Right lobe of liver (tissue), 6 donors: Measurements from ENCODE around the gene GRK4. TPM values are rescaled to one million over a fixed set of nuclear protein-coding genes. Genes with fewer than 3 reads are reported as not detected.
"Not testable (repeated sequence)": the region's sequence is repeated elsewhere in the genome, so short reads cannot be mapped to it uniquely, and the experiment has no call there.

Source experiments
- ATAC-seq, 4 donors: fragments of 200-7000 bp; cut with Tn5 transposase; one replicate each; pipeline ENCODE4 v1.9.1; 2020; ENCODE audit warnings: mild to moderate bottlenecking in 4 of 4, moderate library complexity in 4 of 4
- DNase-seq, 3 donors: peaks; one replicate each; pipeline ENCODE4 v3.0.0-alpha.2; 2020
- H3K27ac ChIP-seq, 3 donors: fragments of 200-600 bp; one replicate each; pipeline ENCODE4 v1.8.0; 2022
- H3K27me3 ChIP-seq, 2 donors: fragments of 200-600 bp; one replicate each; pipeline ENCODE4 v1.8.0; 2022
- H3K36me3 ChIP-seq, 4 donors: fragments of 200-600 bp; sonication (generic) in 1 of 4; one replicate each; pipeline versions ENCODE4 v1.5.1 to v1.8.0; 2017 to 2022; ENCODE audit warnings: control low read depth in 1 of 4
- H3K4me1 ChIP-seq, 4 donors: fragments of 200-600 bp; sonication (generic) in 1 of 4; one replicate each; pipeline versions ENCODE4 v1.5.1 to v1.8.0; 2017 to 2022; ENCODE audit warnings: control low read depth in 1 of 4
- H3K4me3 ChIP-seq, 3 donors: fragments of 200-600 bp; one replicate each; pipeline ENCODE4 v1.8.0; 2022
- H3K9me3 ChIP-seq, 4 donors: fragments of 200-600 bp; sonication (generic) in 1 of 4; one replicate each; pipeline versions ENCODE4 v1.5.1 to v1.8.0; 2017 to 2022; ENCODE audit warnings: control low read depth in 1 of 4
- CTCF ChIP-seq, 4 donors: fragments of 200-600 bp in 3 of 4; fragments of 450-650 bp in 1 of 4; IDR thresholded peaks; one replicate each; pipeline versions ENCODE4 v1.5.1 to v1.8.0; 2016 to 2022; ENCODE audit warnings: antibody characterized with exemption in 4 of 4, mild to moderate bottlenecking in 2 of 4
- POLR2A ChIP-seq: fragments of 450-650 bp; IDR thresholded peaks from one replicate; pipeline ENCODE4 v1.6.1; 2017; ENCODE audit warnings: antibody characterized with exemption, mild to moderate bottlenecking
- WGBS: methylation state at CpG from one replicate; pipeline ENCODE4 v1.1.6; 2018; ENCODE audit warnings: low coverage, low lambda C conversion rate; ENCODE audit not compliant: insufficient coverage; ENCODE audit errors: missing lambda C conversion rate; 5-methylcytosine and 5-hydroxymethylcytosine counted together
- intact Hi-C, 2 donors: fragments of 100-400 bp; cut with DNase I; formaldehyde crosslinking; loops; one replicate each; pipeline versions ENCODE4 v1.11.2 to v1.14.1; 2022
- total RNA-seq, 6 experiments: library from RNA; depleted of rRNA in 2 of 6; stranded (reverse); fragments of >200 nt in 2 of 6; fragmentation: NEBNext Ultra II Directional in 3 of 6; extraction: Animal tissue kit (Norgen Biotek cat#: 25700) in 3 of 6; gene quantifications; one replicate each; pipeline versions ENCODE4 v1.1.0 to v1.2.4, GENCODE V29; 2016 to 2023
- donor health status: DM: no; HTN: yes; CAD: no.
- donor health status: DM: no; HTN: no; CAD: no.
- donor health status: DM: no; HTN: no; CAD: no.
- donor health status: DM: no; HTN: yes; CAD: no.
- donor health status: DM: no; HTN: yes; CAD: no.

The GRK4 gene
- total RNA-seq, 6 experiments from 2014 or later: 1.0 to 4.3 (median 2.8) TPM

DNA sequence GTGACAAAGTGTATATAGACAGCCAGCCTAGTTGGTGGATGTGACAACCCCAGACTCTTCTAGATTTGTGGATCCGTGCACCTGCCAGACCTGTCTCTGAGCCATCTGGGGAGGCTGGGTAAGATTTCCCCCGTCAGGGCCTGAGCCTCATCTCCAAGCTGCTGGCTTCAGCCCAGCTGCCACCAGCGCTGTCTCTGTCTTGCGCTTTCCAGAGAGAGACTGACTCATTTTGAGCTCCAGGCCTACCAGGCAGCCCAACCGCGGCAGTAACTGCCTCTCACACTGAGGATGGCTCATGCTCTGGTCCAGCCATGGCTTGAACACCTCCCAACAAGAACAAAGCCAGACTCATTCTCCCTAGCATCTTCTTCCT, 26.6 kb upstream of the GRK4 start:
- Histone ChIP-seq H3K27ac (peak overlapping the region in 1 of 3 donors; percentile 62), H3K27me3 (no peaks in the 10 kb centered on the region), H3K36me3 (peaks cover 0 to 41% (median 23%) of the 10 kb centered on the region in 4 donors), H3K4me3 (no peak overlapping the region), H3K4me1 (peaks cover 0 to 5% (median 2%) of the 10 kb centered on the region in 4 donors), H3K9me3 (no peaks in the 10 kb centered on the region)
- 20% methylated on average over 1 of the region's 6 CpGs for WGBS
- intact Hi-C loops: loop anchor here in 1 of 2 donors (10.0 kb wide), 1 partner anchor 172 kb away; no protein-coding TSS in a partner anchor
- ATAC-seq (peak in 1 of 4 donors; percentile 1), DNase-seq (peak; percentile 31 to 42 (median 40))
- no peak for TF ChIP-seq POLR2A
- no peak for TF ChIP-seq CTCF (IDR thresholded peaks at IDR 0.05)

GRCh38 chr4:2937146-2937857, 26.1 kb upstream of the GRK4 start:
- WGBS: 47% methylated on average over 9 of the region's 23 CpGs
- intact Hi-C loops: loop anchor here in 1 of 2 donors (10.0 kb wide), 1 partner anchor 173 kb away; no protein-coding TSS in a partner anchor
- DNase-seq: peak; percentile 51 to 85 (median 56)

DNA sequence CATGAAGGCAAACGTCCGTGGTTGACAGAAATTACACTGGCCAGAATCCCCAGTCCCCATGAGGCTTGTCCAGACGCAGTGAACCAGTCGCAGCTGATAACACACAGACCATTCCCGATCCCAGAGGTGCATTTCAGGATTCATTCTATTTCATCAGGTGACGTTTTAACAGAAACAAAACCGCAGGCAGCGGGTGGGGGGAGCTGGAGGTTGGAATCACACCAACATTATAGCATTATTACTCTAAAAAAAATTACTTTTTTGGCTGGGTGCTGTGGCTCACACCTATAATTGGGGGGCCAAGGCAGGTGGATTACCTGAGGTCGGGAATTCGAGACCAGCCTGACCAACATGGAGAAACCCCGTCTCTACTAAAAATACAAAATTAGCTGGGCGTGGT, 25.4 kb upstream of the GRK4 start:
- peaks cover 0 to 52% (median 27%) of the 10 kb centered on the region in 4 donors for H3K36me3 ChIP-seq
- intact Hi-C loops: loop anchor here in 1 of 2 donors (10.0 kb wide), 1 partner anchor 173 kb away; no protein-coding TSS in a partner anchor

More at GRCh38 chr4:2937146-2937857, 26.1 kb upstream of the GRK4 start:
- Histone ChIP-seq H3K27ac (peak overlapping the region in 1 of 3 donors; percentile 62), H3K4me1 (peaks cover 0 to 5% (median 2%) of the 10 kb centered on the region in 4 donors), H3K36me3 (peaks cover 0 to 47% (median 23%) of the 10 kb centered on the region in 4 donors), H3K4me3 (no peak overlapping the region), H3K9me3 (no peaks in the 10 kb centered on the region), H3K27me3 (no peaks in the 10 kb centered on the region)
- no peak for TF ChIP-seq CTCF (IDR thresholded peaks at IDR 0.05)
- TF ChIP-seq POLR2A: no peak
- ATAC-seq: peak in 2 of 4 donors; percentile 3 to 56

GRCh38 chr4:2938411-2938810, 25.0 kb upstream of the GRK4 start:
- intact Hi-C loops: loop anchor here in 1 of 2 donors (10.0 kb wide), 1 partner anchor 174 kb away; no protein-coding TSS in a partner anchor
- not testable (repeated sequence) for H3K4me1 ChIP-seq, H3K9me3 ChIP-seq, H3K27ac ChIP-seq, ATAC-seq, H3K27me3 ChIP-seq, H3K4me3 ChIP-seq
- WGBS: 83% methylated on average over 4 of the region's 10 CpGs
- DNase-seq: peak in 2 of 3 donors; percentile 6 to 11
- peaks cover 0 to 56% (median 31%) of the 10 kb centered on the region in 4 donors for H3K36me3 ChIP-seq

More for the DNA sequence above, 25.4 kb upstream of the GRK4 start:
- Histone ChIP-seq H3K27me3 (no peaks in the 10 kb centered on the region), H3K27ac (no peak overlapping the region), H3K4me1 (peaks cover 0 to 5% (median 2%) of the 10 kb centered on the region in 4 donors), H3K9me3 (no peaks in the 10 kb centered on the region), H3K4me3 (no peak overlapping the region)
- DNase-seq (peak in 2 of 3 donors; percentile 5 to 13), ATAC-seq (no peak)
- TF ChIP-seq POLR2A: no peak
- TF ChIP-seq CTCF (IDR thresholded peaks at IDR 0.05): no peak
- WGBS: 80% methylated on average over 10 of the region's 12 CpGs

DNA sequence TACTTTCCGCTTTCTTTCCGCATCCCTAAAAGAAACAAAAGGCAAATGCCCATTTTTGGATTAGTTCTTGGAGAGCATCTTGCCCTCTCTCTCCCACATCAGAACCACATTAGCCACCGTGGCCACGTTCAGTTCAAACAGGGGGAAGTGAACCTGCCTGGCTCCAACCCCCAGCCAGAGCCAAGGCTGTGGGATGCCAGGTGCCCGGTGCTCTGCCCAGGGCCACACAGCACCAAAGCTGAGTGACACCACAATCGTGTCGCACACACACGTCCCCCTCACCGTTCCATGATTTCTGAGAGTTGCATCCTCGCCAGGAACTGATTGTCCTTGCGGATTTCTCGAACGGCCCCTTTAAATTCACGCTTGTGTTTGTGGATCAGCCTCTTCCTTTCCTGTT, 24.5 kb upstream of the GRK4 start:
- WGBS: 78% methylated on average over 8 of the region's 14 CpGs
- DNase-seq (peak in 2 of 3 donors; percentile 2 to 43), ATAC-seq (no peak)
- H3K9me3 ChIP-seq: no peaks in the 10 kb centered on the region
- intact Hi-C loops: loop anchor here in 1 of 2 donors (10.0 kb wide), 1 partner anchor 174 kb away; no protein-coding TSS in a partner anchor
- H3K27me3 ChIP-seq: no peaks in the 10 kb centered on the region
- H3K4me1 ChIP-seq: peaks cover 0 to 5% (median 2%) of the 10 kb centered on the region in 4 donors
- TF ChIP-seq POLR2A: no peak
- TF ChIP-seq CTCF (IDR thresholded peaks at IDR 0.05): no peak
- no peak overlapping the region for H3K27ac ChIP-seq
- no peak overlapping the region for H3K4me3 ChIP-seq
- peaks cover 0 to 61% (median 33%) of the 10 kb centered on the region in 4 donors for H3K36me3 ChIP-seq
